SK-MEL-5 (cell line): ENCODE measurements around the gene CNST. TPM values are rescaled to one million over a fixed set of nuclear protein-coding genes. Genes with fewer than 3 reads are reported as not detected.
"Not testable (repeated sequence)": the region's sequence is repeated elsewhere in the genome, so short reads cannot be mapped to it uniquely, and the experiment has no call there.

Source experiments
- DNase-seq: peaks from one replicate; pipeline ENCODE4 v3.0.0-alpha.2; 2016; ENCODE audit warnings: low read depth, low spot score
- in situ Hi-C: cut with HindIII; loops from 2 replicates; pipeline ENCODE4 v1.10.0; 2016; ENCODE audit warnings: low sequenced_read_pairs, high pct_unique_total_duplicates, low pct_unique_long_range_greater_than_20kb
- total RNA-seq: library from RNA; depleted of rRNA; stranded (reverse); fragments of >200 nt; shearing (Covaris generic); gene quantifications from 2 replicates; pipeline ENCODE4 v1.2.3, GENCODE V29; 2014

The CNST gene
- total RNA-seq, 1 experiment from 2014 or later = 32.2 TPM

DNA sequence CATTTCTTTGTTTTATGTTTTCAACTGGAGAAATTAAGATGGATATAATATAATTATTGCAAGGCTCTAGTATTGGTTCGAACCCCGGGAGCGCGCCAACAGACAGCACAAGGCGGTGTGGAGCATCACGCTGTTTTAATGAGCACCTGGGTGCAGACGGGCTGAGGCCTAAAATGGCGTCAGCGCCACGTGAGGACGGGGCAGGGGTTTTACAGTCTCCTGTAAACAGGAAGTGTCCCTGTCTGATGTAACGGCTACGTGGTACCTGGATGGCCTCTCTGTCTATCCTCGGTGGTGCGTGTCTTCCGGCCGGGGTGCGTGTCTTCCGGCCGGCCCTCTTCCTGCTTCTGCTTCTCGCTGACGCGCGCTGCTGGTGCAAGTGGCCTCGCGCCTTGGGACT lies 68.4 kb downstream of the CNST start:
- in situ Hi-C loops, DNase-seq: not testable (repeated sequence)

- in situ Hi-C loops = no loop called here
- DNase-seq = no peak
These were observed 72.8 kb downstream of the CNST start for GRCh38 chr1:246638941-246639655.

DNA sequence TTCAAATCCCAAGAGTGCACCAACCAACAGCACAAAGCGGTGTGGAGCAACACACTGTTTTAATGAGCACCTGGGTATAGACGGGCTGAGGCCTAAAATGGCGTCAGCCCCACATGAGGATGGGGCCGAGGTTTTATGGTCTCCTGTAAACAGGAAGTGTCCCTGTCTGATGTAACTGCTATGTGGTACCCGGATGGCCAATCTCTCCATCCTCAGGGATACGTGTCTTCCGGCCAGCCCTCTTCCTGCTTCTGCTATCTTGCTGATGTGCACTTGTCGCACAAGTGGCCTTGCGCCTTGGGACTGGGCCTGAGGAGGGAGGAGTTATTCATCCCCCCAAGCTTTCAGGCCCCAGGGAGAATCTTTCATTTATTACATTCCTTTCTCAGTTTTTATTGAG lies 73.5 kb downstream of the CNST start:
- in situ Hi-C loops = no loop called here

GRCh38 chr1:246640747-246641146 lies 74.5 kb downstream of the CNST start:
- DNase-seq = no peak
- in situ Hi-C loops = no loop called here

More for the DNA sequence above, 73.5 kb downstream of the CNST start:
- no peak for DNase-seq

DNA sequence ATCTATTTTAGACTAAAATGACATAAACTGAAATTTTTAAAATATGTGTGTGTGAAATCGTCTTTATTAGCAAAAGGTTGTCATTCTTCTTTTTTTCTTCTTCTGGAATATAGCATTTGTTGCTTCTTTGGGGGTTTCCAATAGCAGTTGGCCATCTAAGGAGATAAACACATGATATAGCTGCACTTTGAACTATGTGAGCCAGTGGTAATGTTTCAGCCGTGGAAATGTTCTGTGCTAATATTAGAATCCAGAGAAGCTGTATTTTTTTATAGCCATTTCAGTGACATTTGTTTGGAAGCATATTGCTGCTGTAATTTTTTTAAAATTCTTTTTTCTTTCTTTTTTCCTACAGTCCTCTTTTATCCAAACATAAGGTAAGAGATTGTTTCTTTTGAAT lies 75.1 kb downstream of the CNST start:
- in situ Hi-C loops = no loop called here
- no peak for DNase-seq

DNA sequence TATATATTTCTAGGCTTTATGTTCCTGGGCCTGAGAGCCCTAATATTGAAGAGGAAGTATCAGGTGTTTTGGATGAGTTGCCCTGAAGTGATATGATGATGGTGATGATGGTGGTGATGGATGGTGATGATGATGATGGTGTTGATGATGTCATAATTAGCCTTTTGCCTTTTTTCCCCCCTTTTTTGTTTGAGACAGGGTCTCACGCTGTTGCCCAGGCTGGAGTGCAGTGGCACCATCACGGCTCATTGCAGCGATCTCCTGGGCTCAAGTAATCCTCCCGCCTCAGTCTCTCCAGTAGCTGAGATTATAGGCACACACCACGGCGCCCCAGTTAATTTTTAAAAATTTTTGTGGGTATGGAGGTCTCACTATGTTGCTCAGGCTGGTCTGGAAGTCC lies 76.5 kb downstream of the CNST start:
- in situ Hi-C loops = no loop called here
- no peak for DNase-seq

DNA sequence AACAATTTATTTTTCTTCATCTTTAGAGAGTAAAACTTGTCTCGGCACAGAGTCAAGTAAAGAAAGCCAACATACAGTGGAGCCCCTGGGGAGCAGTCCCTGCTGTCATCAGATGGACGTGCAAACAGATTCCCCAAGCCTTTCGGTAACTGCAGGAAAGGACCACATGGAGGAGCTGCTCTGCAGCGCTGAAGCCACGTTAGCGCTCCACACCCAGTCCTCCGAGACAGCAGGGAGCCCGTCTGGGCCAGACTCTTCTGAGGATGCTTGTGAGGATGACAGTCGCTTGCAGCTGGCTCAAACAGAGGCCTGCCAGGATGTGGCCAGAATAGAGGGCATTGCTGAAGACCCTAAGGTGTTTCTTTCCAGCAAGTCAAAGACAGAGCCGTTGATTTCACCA lies 80.9 kb downstream of the CNST start:
- DNase-seq = peak; percentile 64
- in situ Hi-C loops = loop anchor here (5.0 kb wide), 1 partner anchor 40 kb away; no protein-coding TSS in a partner anchor

DNA sequence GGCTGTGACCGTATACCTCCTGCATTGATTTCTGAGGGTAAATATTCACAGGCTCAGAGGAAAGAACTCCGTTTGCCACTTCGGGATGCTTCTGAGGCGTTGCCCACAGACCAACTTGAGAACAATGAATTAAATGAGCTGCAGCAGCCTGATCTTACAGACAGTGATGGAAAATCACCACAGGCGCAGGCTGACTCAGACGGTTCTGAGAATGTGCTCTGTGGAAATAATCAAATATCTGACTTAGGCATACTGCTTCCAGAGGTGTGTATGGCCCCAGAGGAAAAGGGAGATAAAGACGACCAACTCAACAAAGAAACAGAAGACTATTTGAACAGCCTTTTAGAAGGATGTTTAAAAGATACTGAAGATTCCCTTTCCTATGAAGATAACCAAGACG lies 81.3 kb downstream of the CNST start:
- in situ Hi-C loops = loop anchor here (5.0 kb wide), 1 partner anchor 40 kb away; no protein-coding TSS in a partner anchor
- DNase-seq = no peak

DNA sequence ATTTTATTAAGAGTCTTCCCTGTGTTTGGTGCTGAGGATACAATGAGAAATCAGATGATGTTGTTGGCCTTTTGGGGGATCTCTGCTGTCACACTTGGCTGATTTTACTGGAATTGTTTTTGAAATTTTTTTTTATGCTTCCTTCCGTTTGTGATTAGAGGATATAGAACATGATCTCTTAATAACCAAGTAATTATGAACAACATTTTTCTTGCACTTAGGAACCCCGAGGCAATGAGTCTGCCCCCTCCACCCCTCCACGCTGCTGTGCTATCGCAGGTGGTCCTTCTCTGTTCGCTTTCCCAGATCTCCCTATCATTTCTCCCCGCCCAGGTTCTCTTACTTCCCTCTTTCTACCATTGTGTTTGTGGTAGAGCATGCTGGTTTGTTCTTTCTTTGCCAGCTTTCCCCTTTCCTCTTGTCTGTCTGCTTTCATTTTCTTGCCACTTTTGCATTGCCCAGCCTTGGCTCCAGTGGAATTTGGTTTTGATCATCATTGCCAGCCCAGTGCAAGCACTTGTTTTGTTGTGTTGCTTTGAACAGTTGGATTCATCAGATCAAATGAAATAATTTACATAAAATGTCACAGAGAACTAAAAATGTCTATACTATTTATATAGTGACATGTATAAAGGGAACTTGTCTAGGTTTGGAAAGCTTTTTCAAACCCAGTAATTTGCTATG lies 84.9 kb downstream of the CNST start:
- DNase-seq = no peak
- in situ Hi-C loops = loop anchor here (25.0 kb wide), 1 partner anchor 114 kb away; no protein-coding TSS in a partner anchor

- in situ Hi-C loops = loop anchor here (25.0 kb wide), 1 partner anchor 121 kb away; no protein-coding TSS in a partner anchor
- DNase-seq = no peak
These were observed 92.3 kb downstream of the CNST start for GRCh38 chr1:246658567-246658966.

DNA sequence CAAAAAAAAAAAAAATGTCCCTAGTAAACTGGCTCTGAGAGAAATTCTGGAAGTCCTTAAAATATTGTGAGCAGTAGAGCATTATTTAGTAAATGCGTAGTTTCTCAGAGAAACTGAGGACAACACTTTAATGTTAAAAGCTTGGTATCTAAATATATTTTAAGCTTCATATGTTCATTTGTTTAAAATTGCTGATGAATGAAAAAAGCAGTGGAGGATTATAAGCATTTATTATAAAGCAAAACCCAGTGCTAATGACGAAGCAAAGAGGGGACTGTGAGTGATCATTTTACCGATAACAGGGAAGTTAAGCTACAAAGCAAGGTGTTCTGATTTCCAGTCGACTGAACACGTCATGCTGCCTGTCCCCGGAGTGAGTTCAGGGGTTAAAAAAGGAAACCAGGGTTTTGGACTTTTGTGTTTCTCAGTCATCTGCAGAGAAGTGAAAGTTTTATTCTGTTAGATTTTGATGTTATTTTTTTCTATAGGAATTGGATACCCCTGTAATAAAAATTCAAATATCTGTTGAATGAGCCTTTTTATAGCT lies 93.4 kb downstream of the CNST start:
- DNase-seq = no peak
- in situ Hi-C loops = loop anchor here (25.0 kb wide), 1 partner anchor 122 kb away; no protein-coding TSS in a partner anchor

GRCh38 chr1:246661451-246661850 lies 95.2 kb downstream of the CNST start:
- in situ Hi-C loops = loop anchor here (25.0 kb wide), 1 partner anchor 124 kb away; no protein-coding TSS in a partner anchor
- no peak for DNase-seq

DNA sequence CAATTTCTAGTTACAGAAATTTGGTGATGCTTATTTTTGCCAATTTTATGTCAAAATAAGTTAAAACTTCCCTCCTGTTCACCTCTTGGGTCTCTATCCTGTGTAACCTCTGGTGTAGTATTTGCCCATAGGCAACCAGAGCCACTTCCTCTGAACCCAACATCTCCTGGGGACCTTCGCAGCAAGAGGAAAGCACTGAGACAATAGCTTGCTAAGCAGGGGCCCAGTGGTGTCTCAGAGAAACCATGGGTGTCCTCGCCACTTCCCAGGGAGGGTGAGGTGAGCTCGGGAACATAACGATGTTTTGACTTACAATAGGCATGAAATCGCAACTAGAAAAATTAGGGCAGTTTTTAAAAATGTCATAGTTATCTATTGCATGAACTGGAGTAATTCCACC lies 101.5 kb downstream of the CNST start:
- in situ Hi-C loops = loop anchor here (25.0 kb wide), 1 partner anchor 130 kb away; no protein-coding TSS in a partner anchor

DNA sequence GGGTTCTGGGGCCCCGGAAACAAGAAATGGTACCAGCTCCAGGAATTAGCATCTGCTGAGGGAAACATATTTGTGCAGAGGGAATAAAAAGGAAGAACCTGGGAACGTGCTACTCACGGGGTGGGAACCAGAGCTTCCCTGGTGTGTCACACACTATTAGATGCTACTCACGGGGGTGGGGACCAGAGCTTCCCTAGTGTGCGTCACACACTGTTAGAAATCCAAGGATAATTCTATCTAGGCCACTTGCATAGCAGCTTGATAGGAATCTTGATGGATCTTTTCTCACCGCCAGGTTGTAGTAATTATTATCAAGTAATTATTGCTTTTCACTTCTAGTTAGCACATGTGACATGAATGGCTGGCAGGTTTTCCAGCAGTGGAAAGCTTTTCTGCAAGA lies 103.4 kb downstream of the CNST start:
- in situ Hi-C loops = loop anchor here (25.0 kb wide), 1 partner anchor 132 kb away; no protein-coding TSS in a partner anchor
- no peak for DNase-seq

More for the DNA sequence above, 101.5 kb downstream of the CNST start:
- no peak for DNase-seq

GRCh38 chr1:246674049-246674448 lies 107.8 kb downstream of the CNST start:
- in situ Hi-C loops = loop anchor here (25.0 kb wide), 1 partner anchor 137 kb away; no protein-coding TSS in a partner anchor
- DNase-seq = no peak

DNA sequence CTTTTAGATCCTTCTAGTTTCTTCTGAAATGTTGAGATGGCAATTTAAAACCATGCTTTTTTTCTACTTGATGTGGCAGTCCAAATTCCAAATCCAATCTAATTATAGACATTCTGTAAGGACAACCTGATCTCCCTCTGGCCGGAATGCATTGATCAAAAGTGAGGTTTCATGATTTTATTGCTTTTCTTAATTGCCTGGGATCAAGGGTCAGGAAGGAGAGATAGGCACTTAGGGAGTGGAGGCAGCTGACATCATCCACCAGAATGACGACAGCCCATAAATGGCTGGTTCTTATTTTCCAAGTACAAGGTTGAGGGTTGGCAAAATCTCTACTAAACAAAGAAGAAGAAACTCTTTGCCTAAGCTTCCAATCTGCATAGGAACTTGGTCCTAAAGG lies 111.6 kb downstream of the CNST start:
- in situ Hi-C loops = no loop called here
- DNase-seq = no peak

DNA sequence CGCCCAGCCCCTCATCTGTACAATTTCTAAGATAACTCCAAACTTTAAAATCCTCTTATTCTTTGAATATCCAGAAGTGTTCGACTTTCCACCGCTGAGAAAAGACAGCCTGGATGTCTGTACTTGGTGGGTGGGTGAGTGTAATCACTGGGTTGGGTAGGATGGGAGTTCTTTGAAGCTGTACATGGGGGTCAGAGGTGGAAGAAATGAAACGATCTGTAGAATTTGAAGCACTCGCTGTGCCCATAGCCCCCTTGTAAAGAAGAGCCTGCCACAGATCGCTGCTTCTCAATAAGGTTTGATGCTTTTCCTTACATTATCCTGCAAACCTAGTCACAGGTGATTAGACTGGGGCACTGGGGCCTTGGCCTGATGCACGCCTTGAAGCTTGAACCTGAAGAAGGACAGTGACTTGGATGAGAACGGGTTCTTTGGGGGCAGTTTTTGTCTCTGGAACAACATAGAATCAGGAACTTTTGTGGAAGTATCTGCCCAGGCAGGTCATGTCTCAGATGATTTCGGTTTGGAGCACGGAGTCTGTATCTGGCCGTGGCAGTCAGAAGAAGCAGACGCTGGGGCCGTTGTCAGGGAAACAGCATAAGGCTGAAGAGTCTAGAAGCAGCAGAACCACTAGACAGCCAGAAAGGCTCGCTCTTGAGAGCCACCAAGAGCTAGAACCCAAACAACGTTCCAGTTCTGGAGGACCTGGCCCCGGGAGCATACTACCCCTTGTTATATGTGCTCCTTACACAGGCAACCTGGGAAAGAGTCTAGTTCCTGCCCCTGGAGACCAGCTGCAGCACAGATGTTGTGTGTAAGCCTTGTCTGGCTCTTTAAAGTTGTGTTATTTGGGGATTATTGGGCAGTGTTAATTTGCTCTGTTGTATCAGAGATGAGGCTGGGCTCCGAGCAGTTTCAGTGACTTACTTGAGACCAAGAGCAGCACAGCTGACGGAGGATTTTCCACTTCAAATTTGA lies 112.8 kb downstream of the CNST start:
- DNase-seq = no peak
- in situ Hi-C loops = no loop called here
